Muscle of leg (tissue), 11 donors: Measurements from ENCODE around the gene WDR72. TPM values are rescaled to one million over a fixed set of nuclear protein-coding genes. Genes with fewer than 3 reads are reported as not detected.

ENCODE experiments used
- DNase-seq: peaks from one replicate; pipeline ENCODE4 v3.0.0; 2013
- H3K27ac ChIP-seq: one replicate; pipeline ENCODE4 v1.5.1; 2013; ENCODE audit warnings: mild to moderate bottlenecking, low read length, control low read depth
- H3K27me3 ChIP-seq: one replicate; pipeline ENCODE4 v1.6.1; 2013; ENCODE audit warnings: low read length; ENCODE audit not compliant: control insufficient read depth, insufficient read depth
- H3K36me3 ChIP-seq: one replicate; pipeline ENCODE4 v1.6.1; 2013; ENCODE audit warnings: low read length; ENCODE audit not compliant: control insufficient read depth, insufficient read depth
- H3K4me1 ChIP-seq: one replicate; pipeline ENCODE4 v1.6.1; 2013; ENCODE audit warnings: low read length; ENCODE audit not compliant: control insufficient read depth, insufficient read depth
- H3K4me3 ChIP-seq: one replicate; pipeline ENCODE4 v1.5.1; 2013; ENCODE audit warnings: low read length, control low read depth
- H3K9me3 ChIP-seq: replicated peaks from 2 replicates; pipeline ENCODE4 v1.6.1; 2013; ENCODE audit warnings: low read depth, low read length; ENCODE audit not compliant: control insufficient read depth
- WGBS: methylation state at CpG from one replicate; pipeline ENCODE4 v1.1.5; 2013; ENCODE audit warnings: missing lambda C conversion rate; ENCODE audit not compliant: insufficient coverage; 5-methylcytosine and 5-hydroxymethylcytosine counted together
- polyA plus RNA-seq, 8 donors: library from polyadenylated mRNA; unstranded; fragments of 120-200 nt; gene quantifications; one replicate each; pipeline versions ENCODE4 v1.2.1 to v1.2.3, GENCODE V29; 2013; ENCODE audit warnings: inconsistent platforms in 1 of 8, low replicate concordance in 1 of 8; ENCODE audit not compliant: insufficient read length in 8 of 8, insufficient read depth in 1 of 8
- total RNA-seq: library from RNA; stranded (reverse); fragments of 120-200 nt; gene quantifications from one replicate; pipeline ENCODE4 v1.2.4, GENCODE V29; 2013

WDR72 gene
- total and polyA plus RNA-seq, 9 donors: 0.13 to 0.61 (median 0.26) TPM

- H3K4me3 ChIP-seq: no peak overlapping the region
- H3K27ac ChIP-seq: no peak overlapping the region
- no CpG with 5 or more reads among the region's 3 CpGs for WGBS
- no peak for DNase-seq
- H3K9me3 ChIP-seq: no peaks in the 10 kb centered on the region
- no peaks in the 10 kb centered on the region for H3K36me3 ChIP-seq
- H3K27me3 ChIP-seq: no peaks in the 10 kb centered on the region
- no peaks in the 10 kb centered on the region for H3K4me1 ChIP-seq
These were observed 189.5 kb downstream of the WDR72 start for GRCh38 chr15:53569751-53570480.

- H3K36me3 ChIP-seq: no peaks in the 10 kb centered on the region
- H3K27me3 ChIP-seq: no peaks in the 10 kb centered on the region
- no peak overlapping the region for H3K27ac ChIP-seq
- WGBS: no CpG with 5 or more reads among the region's 4 CpGs
- no peaks in the 10 kb centered on the region for H3K9me3 ChIP-seq
- DNase-seq: no peak
- H3K4me3 ChIP-seq: no peak overlapping the region
- no peaks in the 10 kb centered on the region for H3K4me1 ChIP-seq
These were observed 192.6 kb downstream of the WDR72 start for GRCh38 chr15:53566912-53567311.

DNA sequence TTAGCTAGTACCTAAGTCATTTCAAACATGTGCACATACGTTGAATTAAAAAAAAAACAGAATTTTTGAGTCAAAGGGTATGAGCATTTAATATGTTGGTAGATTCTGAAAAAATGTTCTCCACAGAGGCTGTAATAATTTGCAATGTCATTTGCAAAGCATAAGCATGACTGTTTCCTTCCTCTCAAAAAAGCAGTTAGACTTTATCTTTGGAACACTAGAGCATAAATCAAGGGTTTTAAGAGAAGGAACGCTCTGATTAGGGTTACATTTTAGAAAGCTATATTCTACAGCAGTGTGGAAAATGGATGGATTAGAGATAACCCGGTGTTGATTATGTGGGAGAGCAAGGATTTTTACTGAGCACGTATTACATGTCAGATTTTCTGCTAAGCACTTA, 193.7 kb downstream of the WDR72 start:
- Histone ChIP-seq H3K4me1 (no peaks in the 10 kb centered on the region), H3K9me3 (no peaks in the 10 kb centered on the region), H3K36me3 (no peaks in the 10 kb centered on the region), H3K4me3 (no peak overlapping the region), H3K27ac (no peak overlapping the region), H3K27me3 (no peaks in the 10 kb centered on the region)
- no peak for DNase-seq
- no CpG with 5 or more reads among the region's 4 CpGs for WGBS

DNA sequence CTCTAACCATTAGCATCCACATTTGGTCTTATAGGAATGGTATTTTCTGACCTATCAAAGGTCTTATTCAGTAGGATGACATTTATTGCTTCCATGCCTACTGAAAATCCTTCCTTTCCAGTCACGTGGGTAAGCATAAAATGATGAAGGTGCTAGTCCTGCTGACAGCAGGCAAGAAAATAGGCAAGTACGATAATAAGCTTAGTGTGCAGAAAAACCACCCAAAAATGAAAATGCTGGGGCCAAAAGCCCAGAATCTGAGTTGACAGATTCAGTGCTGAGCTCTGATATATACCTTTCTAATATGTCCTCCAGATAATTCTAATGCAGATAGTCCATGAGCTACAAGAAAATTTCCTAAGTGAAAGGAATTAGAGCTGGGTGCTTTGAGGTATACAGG, 194.8 kb downstream of the WDR72 start:
- WGBS: no CpG with 5 or more reads among the region's 2 CpGs
- no peaks in the 10 kb centered on the region for H3K27me3 ChIP-seq
- H3K4me1 ChIP-seq: no peaks in the 10 kb centered on the region
- H3K9me3 ChIP-seq: no peaks in the 10 kb centered on the region
- no peak overlapping the region for H3K4me3 ChIP-seq
- no peak for DNase-seq
- H3K36me3 ChIP-seq: no peaks in the 10 kb centered on the region
- H3K27ac ChIP-seq: no peak overlapping the region

GRCh38 chr15:53563627-53564026, 195.8 kb downstream of the WDR72 start:
- H3K36me3 ChIP-seq: no peaks in the 10 kb centered on the region
- WGBS: 91% methylated on average over 4 of the region's 4 CpGs
- no peak overlapping the region for H3K27ac ChIP-seq
- no peak for DNase-seq
- no peak overlapping the region for H3K4me3 ChIP-seq
- no peaks in the 10 kb centered on the region for H3K4me1 ChIP-seq
- H3K9me3 ChIP-seq: no peaks in the 10 kb centered on the region
- H3K27me3 ChIP-seq: no peaks in the 10 kb centered on the region

- H3K27me3 ChIP-seq: no peaks in the 10 kb centered on the region
- H3K4me3 ChIP-seq: no peak overlapping the region
- DNase-seq: no peak
- H3K27ac ChIP-seq: no peak overlapping the region
- no peaks in the 10 kb centered on the region for H3K4me1 ChIP-seq
- no peaks in the 10 kb centered on the region for H3K9me3 ChIP-seq
- 37% methylated on average over 3 of the region's 7 CpGs for WGBS
- H3K36me3 ChIP-seq: no peaks in the 10 kb centered on the region
These were observed 199.8 kb downstream of the WDR72 start for GRCh38 chr15:53559364-53560277.

DNA sequence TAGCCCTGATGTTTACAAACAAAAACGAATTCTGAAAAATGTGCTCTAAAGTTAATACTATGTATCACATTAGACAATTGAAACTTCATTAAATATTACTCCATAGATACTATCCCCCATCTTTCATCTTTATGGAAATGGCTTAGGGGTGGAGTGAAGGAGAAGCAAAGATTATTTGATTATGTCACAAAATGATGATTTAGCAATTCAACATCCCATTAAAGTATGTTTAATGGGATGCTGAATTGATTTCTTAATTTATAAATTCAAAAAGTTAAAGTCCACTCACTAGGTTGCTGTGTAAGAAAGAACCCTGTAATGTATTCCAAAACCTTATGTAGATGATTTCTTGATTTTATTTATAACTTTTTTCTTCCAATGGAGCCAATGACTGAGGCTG, 201.1 kb downstream of the WDR72 start:
- Histone ChIP-seq H3K4me3 (no peak overlapping the region), H3K27me3 (no peaks in the 10 kb centered on the region)
- no CpG with 5 or more reads among the region's 1 CpG for WGBS

DNA sequence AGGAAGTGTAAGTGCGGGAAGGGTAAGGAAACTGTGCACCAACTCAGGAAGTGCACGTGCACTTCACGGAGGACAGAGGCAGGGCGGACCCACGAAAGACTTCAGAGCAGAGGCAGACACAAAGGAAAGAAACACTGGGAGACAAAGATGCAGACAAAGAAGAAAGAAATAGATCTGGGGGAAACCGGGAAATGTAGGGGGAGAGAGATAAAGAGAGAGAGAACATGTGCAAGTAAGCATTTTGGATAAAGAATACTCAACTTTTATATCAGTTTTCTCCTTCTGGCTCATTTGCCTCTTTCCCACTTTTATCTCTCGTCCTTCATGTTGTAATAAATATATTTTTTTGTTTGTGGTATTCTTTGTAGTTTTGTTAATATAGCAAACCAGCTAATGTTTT, 204.2 kb downstream of the WDR72 start:
- WGBS: 59% methylated on average over 5 of the region's 7 CpGs
- no peak for DNase-seq
- Histone ChIP-seq H3K4me1 (no peaks in the 10 kb centered on the region), H3K36me3 (no peaks in the 10 kb centered on the region), H3K9me3 (no peaks in the 10 kb centered on the region), H3K27ac (no peak overlapping the region), H3K4me3 (no peak overlapping the region), H3K27me3 (no peaks in the 10 kb centered on the region)

More for the DNA sequence above, 201.1 kb downstream of the WDR72 start:
- no peaks in the 10 kb centered on the region for H3K4me1 ChIP-seq
- H3K9me3 ChIP-seq: no peaks in the 10 kb centered on the region
- no peak overlapping the region for H3K27ac ChIP-seq
- DNase-seq: no peak
- H3K36me3 ChIP-seq: no peaks in the 10 kb centered on the region

DNA sequence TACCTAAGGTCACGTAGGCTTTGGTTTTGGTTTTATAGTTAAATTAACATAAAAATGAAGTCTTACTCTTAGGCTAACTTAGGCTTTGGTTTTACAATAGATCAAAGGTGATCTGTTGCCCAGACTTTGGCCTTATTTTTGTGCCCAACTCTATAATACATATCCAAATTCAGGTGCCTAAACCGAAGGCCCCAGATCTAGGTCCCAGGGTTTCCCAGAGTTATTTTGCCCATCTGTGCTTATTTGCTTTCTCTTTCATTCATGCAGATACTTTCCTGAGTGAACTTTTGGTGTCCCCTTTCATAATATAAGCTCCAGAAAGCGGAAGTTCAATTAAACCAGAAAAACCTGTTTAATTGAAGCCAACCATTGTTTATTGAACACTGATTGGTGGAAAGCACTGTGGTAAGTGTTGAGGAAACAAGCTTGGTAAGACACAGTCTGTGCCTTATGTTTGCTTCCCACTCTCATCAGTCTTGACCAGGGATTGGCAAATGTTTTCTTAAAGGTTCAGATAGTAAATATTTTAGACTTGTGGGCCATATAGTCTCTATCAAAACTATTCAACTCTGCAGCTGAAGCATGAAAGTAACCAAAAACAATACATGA, 209.7 kb downstream of the WDR72 start:
- no peaks in the 10 kb centered on the region for H3K9me3 ChIP-seq
- H3K27ac ChIP-seq: no peak overlapping the region
- no peak overlapping the region for H3K4me3 ChIP-seq
- H3K36me3 ChIP-seq: no peaks in the 10 kb centered on the region
- no peaks in the 10 kb centered on the region for H3K27me3 ChIP-seq
- H3K4me1 ChIP-seq: no peaks in the 10 kb centered on the region
- DNase-seq: no peak
- WGBS: 100% methylated on average over 1 of the region's 3 CpGs

GRCh38 chr15:53548236-53548635, 211.2 kb downstream of the WDR72 start:
- no peaks in the 10 kb centered on the region for H3K36me3 ChIP-seq
- no peak overlapping the region for H3K4me3 ChIP-seq
- H3K9me3 ChIP-seq: no peaks in the 10 kb centered on the region
- H3K27ac ChIP-seq: no peak overlapping the region
- 40% methylated on average over 1 of the region's 4 CpGs for WGBS
- no peak for DNase-seq
- H3K4me1 ChIP-seq: no peaks in the 10 kb centered on the region
- H3K27me3 ChIP-seq: no peaks in the 10 kb centered on the region
